HEK293T (cell line): ENCODE results near the gene UBE4A.

Source experiments
- ARNT ChIP-seq: fragments of 450-650 bp; IDR thresholded peaks from 2 replicates; pipeline ENCODE4 v1.6.1; 2017; ENCODE audit warnings: mild to moderate bottlenecking
- BHLHE40 ChIP-seq: fragments of 450-650 bp; IDR thresholded peaks from 2 replicates; pipeline ENCODE4 v1.6.1; 2016; ENCODE audit warnings: mild to moderate bottlenecking, moderate library complexity, borderline replicate concordance
- ELF4 ChIP-seq: fragments of 450-650 bp; IDR thresholded peaks from 2 replicates; pipeline ENCODE4 v1.6.1; 2017; ENCODE audit warnings: antibody characterized with exemption
- FOXA1 ChIP-seq: fragments of 450-650 bp; IDR thresholded peaks from 2 replicates; pipeline ENCODE4 v1.6.1; 2016; ENCODE audit warnings: mild to moderate bottlenecking
- FOXK2 ChIP-seq: fragments of 450-650 bp; IDR thresholded peaks from 2 replicates; pipeline ENCODE4 v1.6.1; 2016; ENCODE audit warnings: mild to moderate bottlenecking
- HDGF ChIP-seq: fragments of 450-650 bp; IDR thresholded peaks from 2 replicates; pipeline ENCODE4 v1.6.1; 2017; ENCODE audit warnings: antibody characterized with exemption, borderline replicate concordance
- LEF1 ChIP-seq: fragments of 450-650 bp; IDR thresholded peaks from 2 replicates; pipeline ENCODE4 v1.6.1; 2017; ENCODE audit warnings: mild to moderate bottlenecking, borderline replicate concordance
- NFRKB ChIP-seq: fragments of 450-650 bp; IDR thresholded peaks from 2 replicates; pipeline ENCODE4 v1.6.1; 2016; ENCODE audit warnings: mild to moderate bottlenecking, moderate library complexity
- PKNOX1 ChIP-seq: fragments of 450-650 bp; IDR thresholded peaks from 2 replicates; pipeline ENCODE4 v1.6.1; 2016
- ZNF384 ChIP-seq: fragments of 450-650 bp; IDR thresholded peaks from 2 replicates; pipeline ENCODE4 v1.6.1; 2016

DNA sequence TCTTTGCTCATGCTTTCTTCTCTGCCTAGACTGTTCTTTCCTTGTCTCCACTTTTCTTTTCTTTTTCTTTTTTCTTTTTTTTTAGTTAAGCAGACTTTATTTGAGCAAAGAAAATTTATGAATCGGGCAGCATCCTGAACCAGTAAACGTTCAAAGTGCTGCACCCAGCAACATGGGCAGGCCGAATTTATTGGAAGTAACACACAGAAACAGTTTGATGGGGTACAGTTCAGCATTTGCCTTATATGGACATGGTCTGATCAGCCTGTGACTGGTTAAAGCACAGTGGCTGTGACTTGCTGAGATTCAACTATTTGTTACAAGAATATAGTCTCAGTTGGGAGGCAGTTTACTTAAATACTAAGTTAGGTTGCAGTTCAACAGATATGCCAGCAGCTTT lies 38.9 kb upstream of the UBE4A start:
- TF ChIP-seq FOXK2, result no peak
- TF ChIP-seq FOXA1, result no peak
- no peak for TF ChIP-seq BHLHE40
- TF ChIP-seq ARNT, result no peak
- TF ChIP-seq HDGF, result no peak
- TF ChIP-seq ZNF384, result no peak
- TF ChIP-seq NFRKB, result no peak
- TF ChIP-seq LEF1, result no peak
- TF ChIP-seq PKNOX1, result no peak
- no peak for TF ChIP-seq ELF4
